ENCODE results near the gene MCF2L. TPM values are rescaled to one million over a fixed set of nuclear protein-coding genes. Genes with fewer than 3 reads are reported as not detected.

MCF2L gene
- total RNA-seq, 1 experiment from 2014 or later: 3.0 TPM

DNA sequence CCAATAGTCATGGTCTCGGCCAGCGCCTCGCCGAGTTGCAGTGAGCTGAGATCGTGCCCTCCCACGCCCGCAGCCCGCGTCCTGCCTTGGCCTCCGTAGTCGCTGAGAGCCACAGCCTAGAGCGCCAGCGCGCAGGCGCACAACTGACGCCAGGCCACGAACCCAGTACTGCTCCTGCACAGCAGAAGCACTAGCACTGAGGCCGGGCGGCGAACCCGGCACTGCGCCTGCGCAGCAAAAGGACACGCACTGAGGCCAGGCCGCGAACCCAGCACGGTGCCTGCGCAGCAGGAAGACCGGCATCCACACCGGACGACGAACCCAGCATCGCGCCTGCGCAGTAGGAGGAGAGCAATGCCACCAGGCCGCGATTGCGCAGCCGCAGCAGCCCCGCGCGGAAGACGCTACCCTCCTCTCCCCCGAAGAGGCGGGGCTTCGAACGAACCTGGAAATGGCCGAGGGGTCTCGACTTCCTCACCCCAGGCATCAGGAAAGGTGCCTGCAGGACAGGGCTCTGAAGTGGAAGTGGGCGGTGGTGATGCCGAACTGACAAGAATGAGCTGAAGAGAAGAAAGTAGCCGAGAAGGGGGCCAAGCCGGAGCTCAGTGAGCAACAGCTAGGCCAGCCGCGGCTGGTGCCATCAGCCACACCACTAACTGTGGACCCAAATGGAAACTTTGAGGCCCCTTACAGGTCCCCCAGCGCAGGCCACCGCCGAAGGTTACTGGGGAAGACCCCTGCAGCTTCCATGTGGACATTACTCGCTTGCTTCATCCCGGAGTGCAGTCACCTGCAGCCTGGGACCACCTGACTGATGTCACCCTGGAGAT lies 161.1 kb downstream of the MCF2L start:
- DNase-seq (ENCODE audit: low read depth): no peak
- in situ Hi-C loops (cut with HindIII; ENCODE audit: low pct_unique_long_range_greater_than_20kb, low sequenced_read_pairs): no loop called here

DNA sequence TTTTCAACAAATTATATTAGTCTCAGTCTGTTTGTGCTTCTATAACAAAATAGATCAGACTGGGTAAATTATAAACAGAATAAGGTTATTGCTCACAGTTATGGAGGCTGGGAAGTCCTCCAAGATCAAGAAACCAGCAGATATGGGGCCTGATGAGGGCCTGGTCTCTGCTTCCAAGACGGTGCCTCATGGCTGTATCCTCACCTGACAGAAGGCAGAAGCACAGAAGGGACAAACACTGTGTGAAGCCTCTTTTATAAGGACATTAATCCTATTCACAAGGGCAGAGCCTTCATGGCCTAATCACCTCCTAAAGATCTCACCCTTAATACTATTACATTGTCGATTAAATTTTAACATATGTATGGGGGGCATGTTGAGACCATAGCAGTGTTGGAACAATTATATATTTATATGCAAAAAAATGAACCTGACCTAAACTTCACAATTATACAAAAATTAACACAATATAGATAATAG lies 166.3 kb downstream of the MCF2L start:
- no peak for DNase-seq (ENCODE audit: low read depth)
- in situ Hi-C loops (cut with HindIII; ENCODE audit: low pct_unique_long_range_greater_than_20kb, low sequenced_read_pairs): no loop called here

DNA sequence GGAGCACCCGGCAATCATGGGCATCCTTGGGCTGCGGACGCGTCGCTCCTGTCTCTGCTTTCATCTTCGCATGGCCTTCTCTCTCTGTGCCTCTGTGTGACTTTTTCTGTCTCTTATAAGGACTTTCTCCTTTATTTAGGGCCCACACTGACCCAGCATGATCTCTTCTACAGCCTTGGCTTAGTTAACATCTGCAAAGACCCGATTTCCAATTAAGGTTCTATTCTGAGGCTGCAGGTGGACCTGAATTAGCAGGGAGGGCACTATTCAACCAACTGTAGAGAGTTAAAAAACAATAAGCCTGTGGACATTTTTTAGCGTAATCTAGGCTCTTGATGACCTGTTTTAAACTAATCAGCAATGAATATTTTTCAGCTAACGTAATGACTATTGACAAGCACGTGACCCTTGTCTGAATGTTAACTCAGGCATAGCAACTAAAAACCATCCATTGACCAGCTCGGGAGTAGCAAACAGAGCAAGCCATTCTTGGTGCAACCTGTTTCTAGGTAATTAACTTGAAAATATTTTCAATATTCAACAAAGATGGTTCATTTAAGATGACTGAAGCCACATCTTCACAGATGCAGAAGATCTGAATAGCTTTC lies 168.8 kb downstream of the MCF2L start:
- no peak for DNase-seq (ENCODE audit: low read depth)
- in situ Hi-C loops (cut with HindIII; ENCODE audit: low pct_unique_long_range_greater_than_20kb, low sequenced_read_pairs): no loop called here

DNA sequence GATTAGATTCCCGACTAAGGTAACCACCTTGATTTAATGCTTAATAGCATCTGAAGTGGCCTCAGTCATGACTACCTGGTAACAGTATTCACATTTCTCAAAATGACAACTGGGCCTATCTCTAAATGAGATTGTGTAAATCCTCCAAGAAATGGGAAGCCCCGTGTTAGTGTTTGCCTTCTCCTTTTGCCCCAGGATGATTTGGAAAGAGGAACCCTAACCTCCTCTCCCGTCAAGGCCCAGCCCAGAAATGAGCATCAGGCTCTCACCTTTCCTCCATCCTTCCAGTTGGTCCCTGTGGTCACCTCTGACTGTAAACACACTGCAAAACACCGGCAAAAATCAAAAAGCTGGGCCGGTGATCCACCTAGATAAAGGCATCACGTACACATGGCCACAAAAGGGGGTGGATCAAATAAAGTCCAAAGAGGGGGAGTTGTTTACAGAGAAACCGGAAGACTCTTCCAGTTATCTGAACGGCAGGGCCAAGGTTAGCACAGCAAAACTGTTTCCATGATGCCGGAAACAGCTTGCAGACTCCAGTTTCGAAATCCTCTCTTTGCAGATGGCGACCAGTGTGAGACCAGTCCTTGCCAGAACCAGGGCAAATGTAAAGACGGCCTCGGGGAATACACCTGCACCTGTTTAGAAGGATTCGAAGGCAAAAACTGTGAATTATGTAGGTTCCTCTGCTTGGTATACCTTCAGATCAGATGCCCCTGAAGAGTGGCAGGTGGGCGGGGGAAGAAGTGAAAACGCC lies 170.0 kb downstream of the MCF2L start:
- no peak for DNase-seq (ENCODE audit: low read depth)
- in situ Hi-C loops (cut with HindIII; ENCODE audit: low pct_unique_long_range_greater_than_20kb, low sequenced_read_pairs): no loop called here

DNA sequence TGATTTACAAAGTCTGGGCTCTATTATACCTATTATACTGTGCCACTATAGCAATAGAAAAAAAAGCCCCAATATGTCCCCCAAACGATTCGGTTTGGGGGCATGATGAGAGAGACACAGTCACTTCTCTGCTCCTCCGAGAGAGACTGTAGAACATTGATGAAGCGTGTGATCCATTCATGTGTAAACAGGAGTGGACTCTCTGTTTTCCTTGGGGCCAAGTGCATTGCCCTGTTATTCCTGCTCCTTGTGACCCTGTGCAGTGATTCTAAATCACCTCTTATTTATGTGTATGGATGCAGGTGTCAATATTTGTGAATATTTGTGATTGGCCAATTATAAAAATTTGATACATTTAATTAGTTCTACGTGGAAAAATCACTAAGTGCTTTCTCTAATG lies 170.6 kb downstream of the MCF2L start:
- in situ Hi-C loops (cut with HindIII; ENCODE audit: low pct_unique_long_range_greater_than_20kb, low sequenced_read_pairs): no loop called here
- no peak for DNase-seq (ENCODE audit: low read depth)

DNA sequence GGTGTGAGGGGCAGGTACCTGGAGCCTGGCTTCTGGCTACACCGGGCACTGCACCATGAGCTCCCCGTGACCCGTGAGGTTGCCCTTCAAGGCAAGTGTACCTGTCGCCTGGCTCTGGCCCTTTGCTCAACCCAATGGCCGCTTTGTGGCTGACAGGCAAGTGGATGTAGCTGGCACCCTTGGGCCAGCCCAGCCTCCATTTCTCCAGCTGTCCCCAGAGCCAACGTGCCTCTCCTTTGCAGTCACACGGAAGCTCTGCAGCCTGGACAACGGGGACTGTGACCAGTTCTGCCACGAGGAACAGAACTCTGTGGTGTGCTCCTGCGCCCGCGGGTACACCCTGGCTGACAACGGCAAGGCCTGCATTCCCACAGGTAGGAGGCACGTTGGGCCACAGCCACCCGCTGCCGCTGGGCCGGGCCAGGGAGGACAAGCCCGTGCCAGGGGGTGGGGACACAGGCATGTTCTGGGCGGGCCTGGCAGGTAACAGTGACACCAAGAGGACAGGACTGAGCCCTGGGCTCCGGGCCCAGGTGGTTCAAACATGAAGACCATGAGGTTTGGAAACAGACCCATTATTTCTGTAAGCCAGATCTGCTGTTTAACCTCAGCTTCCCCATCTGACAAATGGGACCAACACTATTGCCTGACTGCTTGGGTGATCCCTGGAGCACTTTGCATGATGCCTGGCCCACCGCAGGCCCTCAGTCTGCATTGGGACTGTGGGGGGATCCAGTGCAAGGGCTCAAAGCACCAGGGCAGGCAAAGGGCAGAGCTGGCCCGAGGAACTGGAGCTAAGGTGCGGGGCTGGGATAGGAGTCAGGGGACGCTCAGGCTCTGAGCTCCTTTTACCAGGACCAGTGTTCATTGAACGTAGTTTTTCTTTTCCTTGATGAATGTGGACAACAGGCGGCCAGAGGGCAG lies 171.9 kb downstream of the MCF2L start:
- DNase-seq (ENCODE audit: low read depth): no peak
- in situ Hi-C loops (cut with HindIII; ENCODE audit: low pct_unique_long_range_greater_than_20kb, low sequenced_read_pairs): no loop called here

DNA sequence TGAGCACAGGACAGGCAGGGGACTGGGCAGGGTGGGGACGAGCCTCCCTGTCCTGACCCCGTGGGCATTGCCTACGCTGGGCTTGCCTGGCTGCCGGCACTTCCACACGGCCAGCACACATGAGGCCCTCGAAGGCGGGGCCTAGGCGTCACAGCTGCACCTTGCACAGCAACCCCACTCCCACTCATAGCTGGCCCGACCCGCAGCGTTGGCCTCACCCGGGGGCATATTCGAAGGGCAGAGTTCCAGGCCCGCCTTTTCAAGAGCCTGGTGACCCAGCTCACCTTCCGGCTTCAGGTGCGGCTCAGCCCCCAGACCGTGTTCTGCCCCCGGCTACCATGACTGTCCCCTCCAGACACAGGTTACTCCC lies 172.6 kb downstream of the MCF2L start:
- no peak for DNase-seq (ENCODE audit: low read depth)
- in situ Hi-C loops (cut with HindIII; ENCODE audit: low pct_unique_long_range_greater_than_20kb, low sequenced_read_pairs): no loop called here

DNA sequence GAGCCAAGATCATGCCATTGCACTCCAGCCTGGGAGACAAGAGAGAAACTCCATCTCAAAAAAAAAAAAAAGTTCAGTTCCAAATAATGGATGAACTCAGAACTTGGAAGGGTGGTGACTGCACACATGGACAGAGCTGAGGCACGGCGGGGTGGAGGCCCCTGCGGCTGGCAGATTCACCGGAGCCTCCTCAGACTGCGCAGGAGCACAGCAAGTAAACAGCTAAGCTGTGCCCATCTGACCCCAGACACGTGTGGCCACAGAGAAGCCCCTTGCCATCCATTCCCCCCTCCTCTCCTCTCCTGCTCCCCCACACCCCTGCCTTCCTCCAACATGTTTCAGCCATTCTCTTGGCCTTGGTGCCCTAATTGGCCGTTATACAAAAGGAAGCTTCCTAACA lies 173.9 kb downstream of the MCF2L start:
- in situ Hi-C loops (cut with HindIII; ENCODE audit: low pct_unique_long_range_greater_than_20kb, low sequenced_read_pairs): no loop called here
- DNase-seq (ENCODE audit: low read depth): no peak

DNA sequence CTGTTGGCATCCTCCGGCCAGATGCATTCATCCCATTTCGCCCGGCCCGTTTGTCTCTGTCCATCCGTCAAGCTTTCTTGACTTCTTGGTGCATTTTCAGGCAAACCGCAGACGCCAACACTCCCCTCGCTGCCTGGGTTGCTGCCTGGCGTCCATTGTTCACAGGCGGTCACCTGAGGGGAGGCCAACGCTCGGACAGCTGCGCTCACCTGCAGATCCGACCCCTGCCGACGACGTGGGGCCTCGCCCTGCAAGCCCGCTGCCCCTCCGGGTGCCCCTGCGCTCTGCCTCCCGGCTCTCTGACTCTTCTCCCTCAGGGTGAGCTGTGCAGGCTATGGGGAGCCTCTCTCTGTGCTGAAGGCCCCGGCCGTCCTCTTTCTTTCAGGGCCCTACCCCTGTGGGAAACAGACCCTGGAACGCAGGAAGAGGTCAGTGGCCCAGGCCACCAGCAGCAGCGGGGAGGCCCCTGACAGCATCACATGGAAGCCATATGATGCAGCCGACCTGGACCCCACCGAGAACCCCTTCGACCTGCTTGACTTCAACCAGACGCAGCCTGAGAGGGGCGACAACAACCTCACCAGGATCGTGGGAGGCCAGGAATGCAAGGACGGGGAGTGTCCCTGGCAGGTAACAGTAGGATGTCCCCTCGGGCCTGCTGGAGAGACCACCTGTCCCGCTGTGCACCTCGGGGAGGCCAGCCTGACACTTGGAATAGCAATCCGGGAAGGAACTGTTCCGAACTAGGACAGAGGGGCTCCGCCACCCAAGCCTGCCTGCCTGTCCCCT lies 174.6 kb downstream of the MCF2L start:
- in situ Hi-C loops (cut with HindIII; ENCODE audit: low pct_unique_long_range_greater_than_20kb, low sequenced_read_pairs): no loop called here
- no peak for DNase-seq (ENCODE audit: low read depth)

DNA sequence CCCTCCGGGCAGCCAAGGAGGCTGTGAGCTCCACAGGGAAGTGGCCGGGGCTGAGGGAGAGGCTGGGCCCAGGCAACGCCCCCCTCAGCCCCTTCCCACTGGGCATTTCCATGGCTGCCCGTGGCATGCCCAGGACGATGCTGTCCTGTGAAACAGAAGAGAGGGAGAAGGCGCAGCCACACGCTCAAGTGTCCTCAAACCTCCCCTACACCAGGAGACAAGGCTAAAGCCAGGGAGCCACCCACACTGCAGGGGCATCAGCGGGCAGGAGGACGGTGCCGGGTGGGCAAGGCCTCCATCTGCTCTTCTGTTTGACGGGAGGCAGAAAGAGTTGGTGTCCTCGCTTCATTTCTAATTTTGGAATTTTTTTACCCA lies 175.2 kb downstream of the MCF2L start:
- no peak for DNase-seq (ENCODE audit: low read depth)
- in situ Hi-C loops (cut with HindIII; ENCODE audit: low pct_unique_long_range_greater_than_20kb, low sequenced_read_pairs): no loop called here

DNA sequence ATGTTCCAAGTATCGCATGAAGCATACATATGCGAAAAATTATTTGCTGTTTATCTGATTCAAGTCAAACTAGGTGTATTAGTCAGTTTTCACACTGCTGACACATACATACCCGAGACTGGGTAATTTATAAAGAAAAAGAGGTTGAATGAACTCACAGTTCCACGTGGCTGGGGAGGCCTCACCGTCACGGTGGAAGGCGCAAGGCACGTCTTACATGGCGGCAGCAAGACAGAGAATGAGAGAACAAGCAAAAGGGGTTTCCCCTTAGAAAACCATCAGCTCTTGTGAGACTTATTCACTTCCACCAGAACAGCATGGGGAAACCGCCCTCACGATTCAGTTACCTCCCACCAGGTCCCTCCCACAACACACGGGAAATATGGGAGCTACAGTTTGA lies 176.5 kb downstream of the MCF2L start:
- no peak for DNase-seq (ENCODE audit: low read depth)
- in situ Hi-C loops (cut with HindIII; ENCODE audit: low pct_unique_long_range_greater_than_20kb, low sequenced_read_pairs): no loop called here

DNA sequence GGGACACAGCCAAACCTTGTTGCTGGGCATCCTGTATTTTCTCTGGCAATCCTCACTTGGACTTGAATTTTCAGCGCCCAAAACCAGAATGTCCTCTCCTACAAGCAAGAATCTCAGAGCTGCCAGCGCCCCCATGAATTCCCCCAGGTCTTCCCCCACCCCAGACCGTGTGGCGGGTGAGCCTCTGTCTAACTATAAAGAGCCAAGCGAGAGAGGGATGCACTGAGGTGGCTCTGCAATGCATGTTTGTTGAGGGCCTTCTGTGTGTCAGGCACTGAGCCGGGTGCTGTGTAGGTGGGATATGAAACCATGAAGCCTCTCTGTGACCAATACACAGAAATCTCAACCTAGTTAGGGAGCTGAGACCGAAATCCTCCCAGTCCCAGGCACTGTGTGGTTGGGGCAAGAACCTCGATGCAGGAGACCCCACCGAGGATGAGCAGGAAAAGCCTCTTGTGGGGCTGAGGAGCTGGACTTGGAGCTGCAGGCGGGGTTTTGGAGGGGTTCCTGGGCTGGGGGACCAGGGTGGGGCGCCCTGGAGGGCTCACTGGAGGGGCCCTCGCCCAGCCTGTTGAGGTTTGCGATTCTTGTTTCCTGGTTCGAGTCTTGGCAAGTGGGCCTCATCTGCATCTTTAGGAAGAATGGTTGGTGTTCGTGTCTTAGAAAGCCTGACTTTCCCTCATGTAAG lies 177.0 kb downstream of the MCF2L start:
- in situ Hi-C loops (cut with HindIII; ENCODE audit: low pct_unique_long_range_greater_than_20kb, low sequenced_read_pairs): no loop called here
- DNase-seq (ENCODE audit: low read depth): no peak

DNA sequence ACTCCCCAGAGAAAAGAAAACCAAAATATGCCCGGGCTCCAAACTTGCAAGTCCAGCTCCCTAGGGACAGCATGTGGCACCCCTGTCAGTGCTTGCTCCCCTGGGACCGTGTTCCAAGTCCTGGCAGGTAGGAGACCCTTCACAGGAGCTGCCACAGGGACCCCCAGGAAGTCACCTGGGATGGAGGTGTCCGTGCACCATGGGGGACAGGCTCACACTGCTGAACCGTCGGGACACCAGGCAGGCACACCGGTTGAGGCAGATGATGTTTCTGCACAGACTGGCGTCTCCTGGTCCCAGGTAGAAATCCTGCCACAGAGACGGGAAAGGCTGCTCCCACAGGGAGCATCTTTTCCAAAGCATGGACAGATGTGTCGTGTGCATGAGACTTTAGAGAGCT lies 177.7 kb downstream of the MCF2L start:
- no peak for DNase-seq (ENCODE audit: low read depth)
- in situ Hi-C loops (cut with HindIII; ENCODE audit: low pct_unique_long_range_greater_than_20kb, low sequenced_read_pairs): no loop called here

DNA sequence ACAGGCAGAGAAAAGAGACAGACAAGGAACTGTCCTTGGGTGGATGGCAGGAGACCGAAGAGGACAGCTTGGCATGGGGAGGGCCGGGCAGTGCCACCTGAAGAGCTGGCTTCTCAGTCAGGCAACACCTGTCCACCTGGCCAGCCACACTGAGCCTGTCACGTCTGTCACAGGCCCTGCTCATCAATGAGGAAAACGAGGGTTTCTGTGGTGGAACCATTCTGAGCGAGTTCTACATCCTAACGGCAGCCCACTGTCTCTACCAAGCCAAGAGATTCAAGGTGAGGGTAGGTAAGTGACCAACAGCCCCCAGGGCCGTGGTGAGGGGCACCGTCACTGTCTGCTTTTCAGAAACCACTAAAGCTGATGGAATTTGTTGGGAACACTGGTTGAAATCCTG lies 178.2 kb downstream of the MCF2L start:
- in situ Hi-C loops (cut with HindIII; ENCODE audit: low pct_unique_long_range_greater_than_20kb, low sequenced_read_pairs): no loop called here
- DNase-seq (ENCODE audit: low read depth): no peak

DNA sequence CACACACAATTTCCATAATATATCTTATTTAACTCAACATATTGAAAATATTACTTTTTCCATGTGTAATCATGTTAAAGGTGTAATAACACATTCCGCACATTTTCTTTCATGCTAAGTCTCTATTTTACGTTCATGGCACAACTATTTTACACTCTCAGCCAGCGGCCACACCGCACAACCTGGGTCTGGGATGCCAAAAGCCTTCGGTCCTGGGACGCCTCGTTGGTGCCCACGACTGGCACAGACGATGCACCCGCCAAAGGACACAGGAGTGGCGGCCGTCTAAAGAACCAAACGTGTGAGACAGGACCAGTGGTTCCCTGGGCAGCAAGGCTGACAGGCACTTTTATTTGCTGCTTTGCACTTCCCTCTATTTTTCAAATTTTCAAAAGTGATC lies 179.4 kb downstream of the MCF2L start:
- in situ Hi-C loops (cut with HindIII; ENCODE audit: low pct_unique_long_range_greater_than_20kb, low sequenced_read_pairs): no loop called here
- DNase-seq (ENCODE audit: low read depth): no peak

DNA sequence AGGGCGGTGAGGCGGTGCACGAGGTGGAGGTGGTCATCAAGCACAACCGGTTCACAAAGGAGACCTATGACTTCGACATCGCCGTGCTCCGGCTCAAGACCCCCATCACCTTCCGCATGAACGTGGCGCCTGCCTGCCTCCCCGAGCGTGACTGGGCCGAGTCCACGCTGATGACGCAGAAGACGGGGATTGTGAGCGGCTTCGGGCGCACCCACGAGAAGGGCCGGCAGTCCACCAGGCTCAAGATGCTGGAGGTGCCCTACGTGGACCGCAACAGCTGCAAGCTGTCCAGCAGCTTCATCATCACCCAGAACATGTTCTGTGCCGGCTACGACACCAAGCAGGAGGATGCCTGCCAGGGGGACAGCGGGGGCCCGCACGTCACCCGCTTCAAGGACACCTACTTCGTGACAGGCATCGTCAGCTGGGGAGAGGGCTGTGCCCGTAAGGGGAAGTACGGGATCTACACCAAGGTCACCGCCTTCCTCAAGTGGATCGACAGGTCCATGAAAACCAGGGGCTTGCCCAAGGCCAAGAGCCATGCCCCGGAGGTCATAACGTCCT lies 180.0 kb downstream of the MCF2L start:
- in situ Hi-C loops (cut with HindIII; ENCODE audit: low pct_unique_long_range_greater_than_20kb, low sequenced_read_pairs): no loop called here

More for the DNA sequence above, 180.0 kb downstream of the MCF2L start:
- DNase-seq (ENCODE audit: low read depth): no peak

Measured in Caki2 (cell line).